HepG2 (cell line): ENCODE results near the gene COASY. TPM values are rescaled to one million over a fixed set of nuclear protein-coding genes. Genes with fewer than 3 reads are reported as not detected.

ENCODE experiments used
- AGO2 ChIP-seq: fragments of 200-400 bp; formaldehyde crosslinking; optimal IDR thresholded peaks from 2 replicates; pipeline ENCODE3; 2017; ENCODE audit warnings: mild to moderate bottlenecking, low read depth, low read length, moderate library complexity
- ESRRA ChIP-seq: sonication (generic); formaldehyde crosslinking; IDR thresholded peaks from 2 replicates; pipeline ENCODE4 v1.5.1; 2020; ENCODE audit warnings: mild to moderate bottlenecking, low read depth, missing genetic modification reagents
- ETV5 ChIP-seq: IDR thresholded peaks from 2 replicates; pipeline ENCODE4 v1.6.1; 2018; ENCODE audit warnings: missing biosample characterization, missing genetic modification reagents, inconsistent platforms, borderline replicate concordance
- GRHL1 ChIP-seq: sonication (generic); formaldehyde crosslinking; conservative IDR thresholded peaks from 2 replicates; pipeline ENCODE4 v1.8.0; 2022; ENCODE audit warnings: missing genetic modification reagents
- HMG20B ChIP-seq: conservative IDR thresholded peaks from 2 replicates; pipeline ENCODE4 v1.6.1; 2016; ENCODE audit warnings: missing genetic modification reagents, missing compliant biosample characterization
- KAT2B ChIP-seq: fragments of 150-350 bp; IDR thresholded peaks from 2 replicates; pipeline ENCODE4 v1.6.1; 2014; ENCODE audit warnings: low read depth, low read length, borderline replicate concordance
- KLF15 ChIP-seq: sonication (generic); formaldehyde crosslinking; IDR thresholded peaks from 2 replicates; pipeline ENCODE4 v1.8.1; 2023; ENCODE audit warnings: borderline replicate concordance, mild to moderate bottlenecking, inconsistent platforms, missing genetic modification reagents, mixed read lengths
- MLLT10 ChIP-seq: sonication (generic); formaldehyde crosslinking; IDR thresholded peaks from 2 replicates; pipeline ENCODE4 v1.4.0; 2020; ENCODE audit warnings: missing genetic modification reagents
- NFKBIZ ChIP-seq: IDR thresholded peaks from 2 replicates; pipeline ENCODE4 v1.6.1; 2018; ENCODE audit warnings: missing genetic modification reagents, missing compliant biosample characterization
- NFRKB ChIP-seq: fragments of 450-650 bp; IDR thresholded peaks from 2 replicates; pipeline ENCODE4 v1.6.1; 2017
- PHF21A ChIP-seq: sonication (generic); formaldehyde crosslinking; IDR thresholded peaks from 2 replicates; pipeline ENCODE4 v1.5.0; 2020; ENCODE audit warnings: mild to moderate bottlenecking, missing genetic modification reagents
- PITX1 ChIP-seq: sonication (generic); formaldehyde crosslinking; IDR thresholded peaks from 2 replicates; pipeline ENCODE4 v1.5.1; 2020; ENCODE audit warnings: mild to moderate bottlenecking, missing genetic modification reagents
- PLSCR1 ChIP-seq: sonication (generic); formaldehyde crosslinking; IDR thresholded peaks from 2 replicates; pipeline ENCODE4 v1.5.0; 2020; ENCODE audit warnings: missing genetic modification reagents, mild to moderate bottlenecking, borderline replicate concordance
- PPARG ChIP-seq: conservative IDR thresholded peaks from 2 replicates; pipeline ENCODE4 v1.6.1; 2016; ENCODE audit warnings: missing biosample characterization, missing genetic modification reagents
- RFX1 ChIP-seq: fragments of 450-650 bp; IDR thresholded peaks from 2 replicates; pipeline ENCODE4 v1.6.1; 2017
- RFXANK ChIP-seq: IDR thresholded peaks from 2 replicates; pipeline ENCODE4 v1.6.1; 2016
- SMARCC2 ChIP-seq: fragments of 450-650 bp; IDR thresholded peaks from 2 replicates; pipeline ENCODE4 v1.6.1; 2017; ENCODE audit warnings: antibody characterized with exemption, mild to moderate bottlenecking
- STAT5B ChIP-seq: sonication (generic); formaldehyde crosslinking; IDR thresholded peaks from 2 replicates; pipeline ENCODE4 v1.4.0; 2020; ENCODE audit warnings: missing genetic modification reagents
- TCF7L2 ChIP-seq: IDR thresholded peaks from 2 replicates; pipeline ENCODE4 v1.6.1; 2011; ENCODE audit warnings: mild to moderate bottlenecking, low read depth, low read length, moderate library complexity
- UBTF ChIP-seq: sonication (generic); formaldehyde crosslinking; IDR thresholded peaks from 2 replicates; pipeline ENCODE4 v1.4.0; 2020; ENCODE audit warnings: mild to moderate bottlenecking, missing genetic modification reagents
- ZFYVE20 ChIP-seq: sonication (generic); formaldehyde crosslinking; IDR thresholded peaks from 2 replicates; pipeline ENCODE4 v1.8.0; 2023; ENCODE audit warnings: low read depth, mild to moderate bottlenecking, moderate library complexity, missing genetic modification reagents, borderline replicate concordance
- ZNF251 ChIP-seq: sonication (generic); formaldehyde crosslinking; IDR thresholded peaks from 2 replicates; pipeline ENCODE4 v1.9.0; 2021; ENCODE audit warnings: mild to moderate bottlenecking, missing genetic modification reagents
- ZNF3 ChIP-seq: IDR thresholded peaks from 2 replicates; pipeline ENCODE4 v1.7.0; 2017; ENCODE audit warnings: inconsistent platforms
- ZNF530 ChIP-seq: sonication (generic); formaldehyde crosslinking; IDR thresholded peaks from 2 replicates; pipeline ENCODE4 v1.5.0; 2020; ENCODE audit warnings: low read depth, mild to moderate bottlenecking, missing genetic modification reagents
- ZNF546 ChIP-seq: sonication (generic); formaldehyde crosslinking; conservative IDR thresholded peaks from 2 replicates; pipeline ENCODE4 v1.8.1; 2023; ENCODE audit warnings: mild to moderate bottlenecking, missing genetic modification reagents
- ZNF558 ChIP-seq: sonication (generic); formaldehyde crosslinking; IDR thresholded peaks from 2 replicates; pipeline ENCODE4 v1.9.0; 2022; ENCODE audit warnings: mild to moderate bottlenecking, missing genetic modification reagents, borderline replicate concordance
- ZNF75D ChIP-seq: sonication (generic); formaldehyde crosslinking; IDR thresholded peaks from 2 replicates; pipeline ENCODE4 v1.8.1; 2023; ENCODE audit warnings: missing genetic modification reagents, mild to moderate bottlenecking, borderline replicate concordance
- ZSCAN30 ChIP-seq: sonication (generic); formaldehyde crosslinking; IDR thresholded peaks from 2 replicates; pipeline ENCODE4 v1.5.0; 2020; ENCODE audit warnings: mild to moderate bottlenecking, missing genetic modification reagents
- polyA plus RNA-seq, 8 experiments: library from polyadenylated mRNA; depleted of rRNA in 3 of 8; stranded (reverse) in 7 of 8; unstranded in 1 of 8; fragments of >200 nt; fragmentation: Illumina TruSeq in 4 of 8; extraction: Trizol in 4 of 8; gene quantifications; 2 replicates each; pipeline versions ENCODE4 v1.2.1 to v1.2.3, GENCODE V29; 2011 to 2016; ENCODE audit warnings: low read depth in 4 of 8, missing spikeins in 1 of 8, mixed read lengths in 1 of 8; ENCODE audit not compliant: insufficient read depth in 1 of 8
- total RNA-seq, 5 experiments: library from RNA; depleted of rRNA; stranded (reverse); fragments of >200 nt; fragmentation: Illumina TruSeq; extraction: Trizol; gene quantifications; 2 replicates each; pipeline ENCODE4 v1.2.3, GENCODE V29; 2016; ENCODE audit warnings: low read depth in 1 of 5

The COASY gene
- total and polyA plus RNA-seq, 2 of the 13 experiments (the other 11 are each of a cell fraction or from before 2014, with no cell fraction given): 90.7 to 125 TPM

- TF ChIP-seq ZSCAN30 (CRISPR knock-in tag) (no peak), ZNF558 (CRISPR knock-in tag) (peak; percentile 89; the same call in 1 of the 2 replicates), KLF15 (CRISPR knock-in tag) (peak; percentile 72; the same call in 1 of the 2 replicates), PLSCR1 (CRISPR knock-in tag) (no peak), TCF7L2 (no peak), UBTF (CRISPR knock-in tag) (peak; percentile 95), ZNF251 (peak; percentile 57; the same call in 1 of the 2 replicates), ZFYVE20 (no peak), RFXANK (CRISPR knock-in tag) (0 out of 2 replicates have a peak, but pooled peaks have one; percentile 64), PITX1 (CRISPR knock-in tag) (peak; percentile 32), KAT2B (no peak), STAT5B (CRISPR knock-in tag) (peak; percentile 52; the same call in 1 of the 2 replicates), PHF21A (CRISPR knock-in tag) (peak; percentile 90), NFKBIZ (CRISPR knock-in tag) (peak; percentile 89), ZNF546 (peak; percentile 97), PPARG (CRISPR knock-in tag) (peak; percentile 61; the same call in 1 of the 2 replicates), ZNF75D (CRISPR knock-in tag) (no peak), SMARCC2 (no peak), AGO2 (peak; percentile 63), ZNF3 (CRISPR knock-in tag) (no peak), ETV5 (CRISPR knock-in tag) (peak; percentile 90), NFRKB (no peak), GRHL1 (CRISPR knock-in tag) (no peak), HMG20B (CRISPR knock-in tag) (0 out of 2 replicates have a peak, but pooled peaks have one; percentile 20), ZNF530 (CRISPR knock-in tag) (no peak), ESRRA (CRISPR knock-in tag) (peak; percentile 77), RFX1 (no peak), MLLT10 (no peak)
Observed at GRCh38 chr17:42554250-42555121, 7.5 kb upstream of the COASY start (continued).
